Retina (tissue), 1 donor: Measurements from ENCODE around the gene TUBG2.

ENCODE experiments used
- DNase-seq: peaks from one replicate; pipeline ENCODE4 v3.0.0-alpha.2; 2016

Gene TUBG2

GRCh38 chr17:42700586-42701289 lies 41.7 kb downstream of the TUBG2 start:
- DNase-seq, result no peak

GRCh38 chr17:42702446-42702845 lies 43.4 kb downstream of the TUBG2 start:
- no peak for DNase-seq

- DNase-seq, result no peak
Measured at GRCh38 chr17:42704490-42704836, 45.4 kb downstream of the TUBG2 start.

- DNase-seq, result no peak
Measured at GRCh38 chr17:42704837-42705494, 45.9 kb downstream of the TUBG2 start.

GRCh38 chr17:42706732-42707131 lies 47.6 kb downstream of the TUBG2 start:
- no peak for DNase-seq

- DNase-seq, result no peak
Measured at GRCh38 chr17:42708588-42708987, 49.5 kb downstream of the TUBG2 start.

- DNase-seq, result no peak
Measured at GRCh38 chr17:42709561-42709960, 50.5 kb downstream of the TUBG2 start.
